ENCODE results near the gene HOXC11. TPM values are rescaled to one million over a fixed set of nuclear protein-coding genes. Genes with fewer than 3 reads are reported as not detected.

The HOXC11 gene
- total RNA-seq, 1 experiment from 2014 or later = 2.2 TPM

- Mint-ChIP-seq H3K27me3 (ENCODE audit: insufficient read depth, unreplicated experiment) (no peaks in the 10 kb centered on the region), H3K4me3 (ENCODE audit: unreplicated experiment) (peak within 1 kb of the TSS; percentile 83), H3K27ac (ENCODE audit: unreplicated experiment) (peak within 1 kb of the TSS; percentile 73), H3K4me1 (ENCODE audit: low read depth, unreplicated experiment) (peaks cover 8% of the 10 kb centered on the region), H3K36me3 (ENCODE audit: insufficient read depth, unreplicated experiment) (no peaks in the 10 kb centered on the region), H3K9me3 (ENCODE audit: unreplicated experiment) (no peaks in the 10 kb centered on the region)
- BruUV-seq (replicated peaks) = no TSS peak
- Histone ChIP-seq H3K4me1 (peaks cover 20% of the 10 kb centered on the region), H3K27me3 (replicated peaks; ENCODE audit: control insufficient read depth, insufficient read depth, low read length) (no peaks in the 10 kb centered on the region), H3K4me3 (ENCODE audit: low read depth, low read length) (peak within 1 kb of the TSS; percentile 66), H3K9me3 (no peaks in the 10 kb centered on the region), H3K36me3 (ENCODE audit: control insufficient read depth, insufficient read depth, low read length) (no peaks in the 10 kb centered on the region)
- CTCF ChIA-PET = no interaction called here
- intact Hi-C loops (cut with micrococcal nuclease; ENCODE audit: unreplicated experiment) = loop anchor here (5.0 kb wide), 1 partner anchor 43 kb away; no protein-coding TSS in a partner anchor
- DNase-seq = peak in 1 of 2 experiments; percentile 59
- POLR2A ChIA-PET = no interaction called here
- no peak for TF ChIP-seq CTCF (IDR thresholded peaks at IDR 0.05; ENCODE audit: insufficient read depth in 1 of 2, low read depth in 1 of 2, low read length in 1 of 2, severe bottlenecking in 1 of 2, unreplicated experiment in 1 of 2)
These were observed 1.4 kb downstream of the HOXC11 start, which contains the start of gene HOTAIR for GRCh38 chr12:53974084-53975063. HOTAIR (minus strand) TSS chr12:53974954.

- Mint-ChIP-seq H3K36me3 (ENCODE audit: insufficient read depth, unreplicated experiment) (no peaks in the 10 kb centered on the region), H3K4me1 (ENCODE audit: low read depth, unreplicated experiment) (peaks cover 15% of the 10 kb centered on the region), H3K4me3 (ENCODE audit: unreplicated experiment) (peak overlapping the region; percentile 83), H3K27ac (ENCODE audit: unreplicated experiment) (peak overlapping the region; percentile 73), H3K9me3 (ENCODE audit: unreplicated experiment) (no peaks in the 10 kb centered on the region), H3K27me3 (ENCODE audit: insufficient read depth, unreplicated experiment) (no peaks in the 10 kb centered on the region)
- Histone ChIP-seq H3K4me1 (peaks cover 27% of the 10 kb centered on the region), H3K27me3 (replicated peaks; ENCODE audit: control insufficient read depth, insufficient read depth, low read length) (no peaks in the 10 kb centered on the region), H3K9me3 (no peaks in the 10 kb centered on the region), H3K36me3 (ENCODE audit: control insufficient read depth, insufficient read depth, low read length) (no peaks in the 10 kb centered on the region), H3K4me3 (ENCODE audit: low read depth, low read length) (peak overlapping the region; percentile 66)
- ChIA-PET POLR2A (no interaction called here), CTCF (no interaction called here)
- no peak for TF ChIP-seq CTCF (IDR thresholded peaks at IDR 0.05; ENCODE audit: insufficient read depth in 1 of 2, low read depth in 1 of 2, low read length in 1 of 2, severe bottlenecking in 1 of 2, unreplicated experiment in 1 of 2)
- BruUV-seq (replicated peaks) = no TSS peak
- intact Hi-C loops (cut with micrococcal nuclease; ENCODE audit: unreplicated experiment) = loop anchor here (5.0 kb wide), 1 partner anchor 42 kb away; no protein-coding TSS in a partner anchor
- DNase-seq = no peak
These were observed 2.1 kb downstream of the HOXC11 start for GRCh38 chr12:53975064-53975471.

GRCh38 chr12:53975479-53976152, 2.7 kb downstream of the HOXC11 start:
- H3K4me3 ChIP-seq (ENCODE audit: low read depth, low read length) = no peak overlapping the region
- H3K36me3 ChIP-seq (ENCODE audit: control insufficient read depth, insufficient read depth, low read length) = no peaks in the 10 kb centered on the region
- peak overlapping the region; percentile 73 for H3K27ac Mint-ChIP-seq (ENCODE audit: unreplicated experiment)
- no peaks in the 10 kb centered on the region for H3K27me3 ChIP-seq (replicated peaks; ENCODE audit: control insufficient read depth, insufficient read depth, low read length)
- peaks cover 30% of the 10 kb centered on the region for H3K4me1 ChIP-seq
- no peaks in the 10 kb centered on the region for H3K36me3 Mint-ChIP-seq (ENCODE audit: insufficient read depth, unreplicated experiment)
- CTCF ChIA-PET = no interaction called here
- H3K4me1 Mint-ChIP-seq (ENCODE audit: low read depth, unreplicated experiment) = peaks cover 20% of the 10 kb centered on the region
- DNase-seq = no peak
- no peaks in the 10 kb centered on the region for H3K27me3 Mint-ChIP-seq (ENCODE audit: insufficient read depth, unreplicated experiment)
- no peak for TF ChIP-seq CTCF (IDR thresholded peaks at IDR 0.05; ENCODE audit: insufficient read depth in 1 of 2, low read depth in 1 of 2, low read length in 1 of 2, severe bottlenecking in 1 of 2, unreplicated experiment in 1 of 2)
- H3K9me3 ChIP-seq = no peaks in the 10 kb centered on the region
- TSS peak; percentile 34 for BruUV-seq (replicated peaks)
- POLR2A ChIA-PET = no interaction called here
- intact Hi-C loops (cut with micrococcal nuclease; ENCODE audit: unreplicated experiment) = loop anchor here (5.0 kb wide), 1 partner anchor 42 kb away; no protein-coding TSS in a partner anchor
- H3K4me3 Mint-ChIP-seq (ENCODE audit: unreplicated experiment) = peak overlapping the region; percentile 83
- no peaks in the 10 kb centered on the region for H3K9me3 Mint-ChIP-seq (ENCODE audit: unreplicated experiment)
